ENCODE data around the gene UBE2J2. TPM values are rescaled to one million over a fixed set of nuclear protein-coding genes. Genes with fewer than 3 reads are reported as not detected.

UBE2J2 gene
- total and polyA plus RNA-seq, 2 of the 13 experiments (the other 11 are each of a cell fraction or from before 2014, with no cell fraction given): 25.4 to 29.4 TPM

DNA sequence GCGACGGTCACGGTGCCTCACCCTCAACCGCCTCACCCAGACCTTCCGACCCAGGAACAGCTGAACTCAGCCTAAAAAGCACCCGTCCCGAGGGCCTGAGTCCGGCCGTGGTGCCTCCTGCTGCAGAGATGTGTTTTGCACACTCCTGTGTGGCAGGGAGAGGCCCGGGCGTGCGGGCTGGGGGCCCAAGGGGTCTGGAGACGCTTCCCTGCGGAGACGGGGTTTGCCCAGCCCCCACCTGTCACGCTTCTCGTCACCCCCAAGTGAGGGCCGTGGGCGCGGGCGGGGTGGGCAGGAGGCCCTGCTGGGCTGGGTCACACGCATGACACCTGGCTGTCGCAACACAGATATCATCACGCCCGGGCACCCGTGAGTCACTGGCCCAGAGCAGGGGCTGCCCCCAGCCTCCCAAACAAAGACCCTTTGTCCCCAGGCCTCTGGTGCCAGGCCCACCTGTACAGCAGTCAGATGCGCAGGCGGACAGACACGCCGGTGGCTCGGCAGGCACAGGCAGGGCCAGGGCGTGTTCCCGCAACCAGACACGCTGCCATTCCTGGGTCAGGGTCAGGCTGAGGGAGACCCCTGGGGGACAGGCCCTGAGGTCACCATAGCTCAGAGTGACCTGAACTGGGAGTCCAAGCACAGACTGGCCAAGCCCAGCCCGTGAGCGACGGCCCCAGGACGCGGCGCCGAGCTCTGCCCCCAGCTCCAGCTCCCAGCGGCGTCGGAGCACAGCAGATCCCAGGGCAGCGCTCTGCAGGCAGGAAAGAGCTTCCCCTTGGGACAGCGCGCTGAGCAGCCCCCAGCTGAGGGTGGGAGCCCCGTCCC, 35.6 kb downstream of the UBE2J2 start (continued):
- TF ChIP-seq, protein P1, sequence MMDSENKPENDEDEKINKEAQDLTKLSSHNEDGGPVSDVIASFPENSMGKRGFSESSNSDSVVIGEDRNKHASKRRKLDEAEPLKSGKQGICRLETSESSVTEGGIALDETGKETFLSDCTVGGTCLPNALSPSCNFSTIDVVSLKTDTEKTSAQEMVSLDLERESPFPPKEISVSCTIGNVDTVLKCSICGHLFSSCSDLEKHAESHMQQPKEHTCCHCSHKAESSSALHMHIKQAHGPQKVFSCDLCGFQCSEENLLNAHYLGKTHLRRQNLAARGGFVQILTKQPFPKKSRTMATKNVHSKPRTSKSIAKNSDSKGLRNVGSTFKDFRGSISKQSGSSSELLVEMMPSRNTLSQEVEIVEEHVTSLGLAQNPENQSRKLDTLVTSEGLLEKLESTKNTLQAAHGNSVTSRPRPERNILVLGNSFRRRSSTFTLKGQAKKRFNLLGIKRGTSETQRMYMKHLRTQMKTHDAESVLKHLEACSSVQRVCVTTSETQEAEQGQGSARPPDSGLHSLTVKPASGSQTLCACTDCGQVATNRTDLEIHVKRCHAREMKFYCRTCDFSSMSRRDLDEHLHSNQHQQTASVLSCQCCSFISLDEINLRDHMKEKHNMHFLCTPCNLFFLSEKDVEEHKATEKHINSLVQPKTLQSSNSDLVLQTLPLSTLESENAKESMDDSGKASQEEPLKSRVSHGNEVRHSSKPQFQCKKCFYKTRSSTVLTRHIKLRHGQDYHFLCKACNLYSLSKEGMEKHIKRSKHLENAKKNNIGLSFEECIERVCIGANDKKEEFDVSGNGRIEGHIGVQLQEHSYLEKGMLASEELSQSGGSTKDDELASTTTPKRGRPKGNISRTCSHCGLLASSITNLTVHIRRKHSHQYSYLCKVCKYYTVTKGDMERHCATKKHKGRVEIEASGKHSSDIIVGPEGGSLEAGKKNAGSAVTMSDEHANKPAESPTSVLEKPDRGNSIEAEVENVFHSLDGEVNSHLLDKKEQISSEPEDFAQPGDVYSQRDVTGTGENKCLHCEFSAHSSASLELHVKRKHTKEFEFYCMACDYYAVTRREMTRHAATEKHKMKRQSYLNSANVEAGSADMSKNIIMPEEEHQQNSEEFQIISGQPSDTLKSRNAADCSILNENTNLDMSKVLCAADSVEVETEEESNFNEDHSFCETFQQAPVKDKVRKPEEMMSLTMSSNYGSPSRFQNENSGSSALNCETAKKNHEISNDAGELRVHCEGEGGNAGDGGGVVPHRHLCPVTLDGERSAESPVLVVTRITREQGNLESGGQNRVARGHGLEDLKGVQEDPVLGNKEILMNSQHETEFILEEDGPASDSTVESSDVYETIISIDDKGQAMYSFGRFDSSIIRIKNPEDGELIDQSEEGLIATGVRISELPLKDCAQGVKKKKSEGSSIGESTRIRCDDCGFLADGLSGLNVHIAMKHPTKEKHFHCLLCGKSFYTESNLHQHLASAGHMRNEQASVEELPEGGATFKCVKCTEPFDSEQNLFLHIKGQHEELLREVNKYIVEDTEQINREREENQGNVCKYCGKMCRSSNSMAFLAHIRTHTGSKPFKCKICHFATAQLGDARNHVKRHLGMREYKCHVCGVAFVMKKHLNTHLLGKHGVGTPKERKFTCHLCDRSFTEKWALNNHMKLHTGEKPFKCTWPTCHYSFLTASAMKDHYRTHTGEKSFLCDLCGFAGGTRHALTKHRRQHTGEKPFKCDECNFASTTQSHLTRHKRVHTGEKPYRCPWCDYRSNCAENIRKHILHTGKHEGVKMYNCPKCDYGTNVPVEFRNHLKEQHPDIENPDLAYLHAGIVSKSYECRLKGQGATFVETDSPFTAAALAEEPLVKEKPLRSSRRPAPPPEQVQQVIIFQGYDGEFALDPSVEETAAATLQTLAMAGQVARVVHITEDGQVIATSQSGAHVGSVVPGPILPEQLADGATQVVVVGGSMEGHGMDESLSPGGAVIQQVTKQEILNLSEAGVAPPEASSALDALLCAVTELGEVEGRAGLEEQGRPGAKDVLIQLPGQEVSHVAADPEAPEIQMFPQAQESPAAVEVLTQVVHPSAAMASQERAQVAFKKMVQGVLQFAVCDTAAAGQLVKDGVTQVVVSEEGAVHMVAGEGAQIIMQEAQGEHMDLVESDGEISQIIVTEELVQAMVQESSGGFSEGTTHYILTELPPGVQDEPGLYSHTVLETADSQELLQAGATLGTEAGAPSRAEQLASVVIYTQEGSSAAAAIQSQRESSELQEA (CRISPR knock-in tag; IDR thresholded peaks at IDR 0.05; ENCODE audit: not compliant biosample characterization): no peak
- TF ChIP-seq PITX1 (CRISPR knock-in tag; IDR thresholded peaks at IDR 0.05): peak; percentile 5; the same call in 1 of the 2 replicates
- TF ChIP-seq, protein P2, sequence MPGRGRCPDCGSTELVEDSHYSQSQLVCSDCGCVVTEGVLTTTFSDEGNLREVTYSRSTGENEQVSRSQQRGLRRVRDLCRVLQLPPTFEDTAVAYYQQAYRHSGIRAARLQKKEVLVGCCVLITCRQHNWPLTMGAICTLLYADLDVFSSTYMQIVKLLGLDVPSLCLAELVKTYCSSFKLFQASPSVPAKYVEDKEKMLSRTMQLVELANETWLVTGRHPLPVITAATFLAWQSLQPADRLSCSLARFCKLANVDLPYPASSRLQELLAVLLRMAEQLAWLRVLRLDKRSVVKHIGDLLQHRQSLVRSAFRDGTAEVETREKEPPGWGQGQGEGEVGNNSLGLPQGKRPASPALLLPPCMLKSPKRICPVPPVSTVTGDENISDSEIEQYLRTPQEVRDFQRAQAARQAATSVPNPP (CRISPR knock-in tag; IDR thresholded peaks at IDR 0.05): no peak
- TF ChIP-seq ZNF24 (IDR thresholded peaks at IDR 0.05): no peak
- TF ChIP-seq, protein P3, sequence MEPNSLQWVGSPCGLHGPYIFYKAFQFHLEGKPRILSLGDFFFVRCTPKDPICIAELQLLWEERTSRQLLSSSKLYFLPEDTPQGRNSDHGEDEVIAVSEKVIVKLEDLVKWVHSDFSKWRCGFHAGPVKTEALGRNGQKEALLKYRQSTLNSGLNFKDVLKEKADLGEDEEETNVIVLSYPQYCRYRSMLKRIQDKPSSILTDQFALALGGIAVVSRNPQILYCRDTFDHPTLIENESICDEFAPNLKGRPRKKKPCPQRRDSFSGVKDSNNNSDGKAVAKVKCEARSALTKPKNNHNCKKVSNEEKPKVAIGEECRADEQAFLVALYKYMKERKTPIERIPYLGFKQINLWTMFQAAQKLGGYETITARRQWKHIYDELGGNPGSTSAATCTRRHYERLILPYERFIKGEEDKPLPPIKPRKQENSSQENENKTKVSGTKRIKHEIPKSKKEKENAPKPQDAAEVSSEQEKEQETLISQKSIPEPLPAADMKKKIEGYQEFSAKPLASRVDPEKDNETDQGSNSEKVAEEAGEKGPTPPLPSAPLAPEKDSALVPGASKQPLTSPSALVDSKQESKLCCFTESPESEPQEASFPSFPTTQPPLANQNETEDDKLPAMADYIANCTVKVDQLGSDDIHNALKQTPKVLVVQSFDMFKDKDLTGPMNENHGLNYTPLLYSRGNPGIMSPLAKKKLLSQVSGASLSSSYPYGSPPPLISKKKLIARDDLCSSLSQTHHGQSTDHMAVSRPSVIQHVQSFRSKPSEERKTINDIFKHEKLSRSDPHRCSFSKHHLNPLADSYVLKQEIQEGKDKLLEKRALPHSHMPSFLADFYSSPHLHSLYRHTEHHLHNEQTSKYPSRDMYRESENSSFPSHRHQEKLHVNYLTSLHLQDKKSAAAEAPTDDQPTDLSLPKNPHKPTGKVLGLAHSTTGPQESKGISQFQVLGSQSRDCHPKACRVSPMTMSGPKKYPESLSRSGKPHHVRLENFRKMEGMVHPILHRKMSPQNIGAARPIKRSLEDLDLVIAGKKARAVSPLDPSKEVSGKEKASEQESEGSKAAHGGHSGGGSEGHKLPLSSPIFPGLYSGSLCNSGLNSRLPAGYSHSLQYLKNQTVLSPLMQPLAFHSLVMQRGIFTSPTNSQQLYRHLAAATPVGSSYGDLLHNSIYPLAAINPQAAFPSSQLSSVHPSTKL (CRISPR knock-in tag; IDR thresholded peaks at IDR 0.05): peak; percentile 74
- TF ChIP-seq HIVEP1 (CRISPR knock-in tag; IDR thresholded peaks at IDR 0.05): peak; percentile 96
- TF ChIP-seq, protein P4, sequence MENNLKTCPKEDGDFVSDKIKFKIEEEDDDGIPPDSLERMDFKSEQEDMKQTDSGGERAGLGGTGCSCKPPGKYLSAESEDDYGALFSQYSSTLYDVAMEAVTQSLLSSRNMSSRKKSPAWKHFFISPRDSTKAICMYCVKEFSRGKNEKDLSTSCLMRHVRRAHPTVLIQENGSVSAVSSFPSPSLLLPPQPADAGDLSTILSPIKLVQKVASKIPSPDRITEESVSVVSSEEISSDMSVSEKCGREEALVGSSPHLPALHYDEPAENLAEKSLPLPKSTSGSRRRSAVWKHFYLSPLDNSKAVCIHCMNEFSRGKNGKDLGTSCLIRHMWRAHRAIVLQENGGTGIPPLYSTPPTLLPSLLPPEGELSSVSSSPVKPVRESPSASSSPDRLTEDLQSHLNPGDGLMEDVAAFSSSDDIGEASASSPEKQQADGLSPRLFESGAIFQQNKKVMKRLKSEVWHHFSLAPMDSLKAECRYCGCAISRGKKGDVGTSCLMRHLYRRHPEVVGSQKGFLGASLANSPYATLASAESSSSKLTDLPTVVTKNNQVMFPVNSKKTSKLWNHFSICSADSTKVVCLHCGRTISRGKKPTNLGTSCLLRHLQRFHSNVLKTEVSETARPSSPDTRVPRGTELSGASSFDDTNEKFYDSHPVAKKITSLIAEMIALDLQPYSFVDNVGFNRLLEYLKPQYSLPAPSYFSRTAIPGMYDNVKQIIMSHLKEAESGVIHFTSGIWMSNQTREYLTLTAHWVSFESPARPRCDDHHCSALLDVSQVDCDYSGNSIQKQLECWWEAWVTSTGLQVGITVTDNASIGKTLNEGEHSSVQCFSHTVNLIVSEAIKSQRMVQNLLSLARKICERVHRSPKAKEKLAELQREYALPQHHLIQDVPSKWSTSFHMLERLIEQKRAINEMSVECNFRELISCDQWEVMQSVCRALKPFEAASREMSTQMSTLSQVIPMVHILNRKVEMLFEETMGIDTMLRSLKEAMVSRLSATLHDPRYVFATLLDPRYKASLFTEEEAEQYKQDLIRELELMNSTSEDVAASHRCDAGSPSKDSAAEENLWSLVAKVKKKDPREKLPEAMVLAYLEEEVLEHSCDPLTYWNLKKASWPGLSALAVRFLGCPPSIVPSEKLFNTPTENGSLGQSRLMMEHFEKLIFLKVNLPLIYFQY (CRISPR knock-in tag; IDR thresholded peaks at IDR 0.05; ENCODE audit: borderline replicate concordance): peak; percentile 76
- TF ChIP-seq ZSCAN29 (CRISPR knock-in tag; conservative IDR thresholded peaks at IDR 0.05): no peak; the same call in 1 of the 2 replicates
- no peak for TF ChIP-seq ZNF841 (CRISPR knock-in tag; IDR thresholded peaks at IDR 0.05; ENCODE audit: borderline replicate concordance)
- no peak for TF ChIP-seq ZNF432 (CRISPR knock-in tag; IDR thresholded peaks at IDR 0.05; ENCODE audit: borderline replicate concordance)

Data from HepG2 (cell line).